ES-I3 (cell line): Measurements from ENCODE around the gene CMTM1.

Experiments
- H3K36me3 ChIP-seq: 2 replicates; pipeline ENCODE4 v1.6.1; 2013; ENCODE audit warnings: mild to moderate bottlenecking, low read length, control low read depth, moderate library complexity; ENCODE audit not compliant: insufficient read depth
- H3K4me1 ChIP-seq: 2 replicates; pipeline ENCODE4 v1.6.1; 2013; ENCODE audit warnings: mild to moderate bottlenecking, control low read depth, low read length; ENCODE audit not compliant: insufficient read depth
- H3K9ac ChIP-seq: 2 replicates; pipeline ENCODE4 v1.6.1; 2013; ENCODE audit warnings: low read depth, mild to moderate bottlenecking, low read length, moderate library complexity
- H3K9me3 ChIP-seq: 2 replicates; pipeline ENCODE4 v1.6.1; 2013; ENCODE audit warnings: mild to moderate bottlenecking, low read length, moderate library complexity; ENCODE audit not compliant: control insufficient read depth, insufficient read depth

CMTM1 gene

DNA sequence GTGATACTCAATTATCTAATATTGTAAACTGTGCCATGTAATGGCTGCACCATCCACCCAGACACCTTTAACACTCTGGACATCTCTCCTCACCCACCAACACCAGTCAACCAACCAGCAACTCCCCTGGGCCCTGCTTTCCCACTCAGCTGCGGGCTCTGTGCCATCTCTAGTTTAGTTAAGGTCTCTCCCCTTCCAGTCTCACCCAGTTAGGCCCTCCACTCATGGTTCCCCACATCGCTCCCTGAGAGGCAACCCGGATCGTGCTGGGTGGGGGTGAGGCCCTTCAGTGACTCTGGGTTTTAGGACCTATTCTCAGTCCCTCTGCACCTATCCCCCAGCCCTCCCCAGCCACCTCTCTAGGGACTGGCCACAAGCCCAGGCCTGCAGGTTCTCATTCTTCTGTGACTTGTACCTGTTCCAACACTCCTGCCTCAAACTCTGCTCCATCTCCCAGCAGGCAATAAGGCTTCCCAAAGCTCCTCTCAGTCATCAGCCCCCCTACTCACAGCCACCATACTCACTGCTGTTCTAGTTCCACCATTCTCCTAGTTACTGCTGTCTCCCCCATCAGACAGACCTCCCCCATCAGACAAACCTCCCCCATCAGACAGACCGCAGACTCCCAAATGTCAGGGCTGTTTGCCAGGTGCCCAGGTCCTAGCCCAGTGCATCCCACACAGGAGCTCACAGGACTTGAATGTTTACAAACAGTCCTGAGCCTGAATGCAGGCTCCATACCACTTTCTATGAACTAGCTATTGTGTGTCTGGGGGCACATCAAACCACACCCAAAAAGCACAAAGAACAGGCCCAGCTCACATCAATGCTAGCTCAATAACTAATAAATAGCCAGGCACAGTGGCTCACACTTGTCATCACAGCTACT is 18.9 kb upstream of the CMTM1 start:
- H3K36me3 ChIP-seq, result no peaks in the 10 kb centered on the region
- H3K4me1 ChIP-seq, result peaks cover 7% of the 10 kb centered on the region; the same call in 1 of the 2 replicates
- no peak overlapping the region for H3K9ac ChIP-seq
- H3K9me3 ChIP-seq, result no peaks in the 10 kb centered on the region

DNA sequence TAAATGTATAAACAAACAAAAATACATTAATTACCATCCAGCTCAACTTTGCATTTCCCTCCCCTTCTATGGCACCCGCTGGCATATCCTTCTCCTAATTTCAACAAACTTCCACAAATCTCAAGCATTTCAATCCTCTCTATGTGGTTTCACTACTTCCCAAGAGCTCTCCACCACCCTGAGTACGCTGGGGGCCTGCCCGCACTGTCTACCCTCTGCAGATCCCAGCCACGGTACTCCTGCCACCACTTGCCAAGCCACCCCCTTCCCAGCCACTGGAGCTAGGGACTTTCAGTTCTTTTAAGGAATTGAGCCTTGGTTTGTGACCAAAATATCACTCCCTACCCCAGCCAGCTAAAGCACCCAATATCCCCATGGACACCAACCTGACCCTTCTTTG is 18.2 kb upstream of the CMTM1 start:
- no peaks in the 10 kb centered on the region for H3K9me3 ChIP-seq
- peaks cover 7% of the 10 kb centered on the region; the same call in 1 of the 2 replicates for H3K4me1 ChIP-seq
- no peak overlapping the region for H3K9ac ChIP-seq
- H3K36me3 ChIP-seq, result no peaks in the 10 kb centered on the region

DNA sequence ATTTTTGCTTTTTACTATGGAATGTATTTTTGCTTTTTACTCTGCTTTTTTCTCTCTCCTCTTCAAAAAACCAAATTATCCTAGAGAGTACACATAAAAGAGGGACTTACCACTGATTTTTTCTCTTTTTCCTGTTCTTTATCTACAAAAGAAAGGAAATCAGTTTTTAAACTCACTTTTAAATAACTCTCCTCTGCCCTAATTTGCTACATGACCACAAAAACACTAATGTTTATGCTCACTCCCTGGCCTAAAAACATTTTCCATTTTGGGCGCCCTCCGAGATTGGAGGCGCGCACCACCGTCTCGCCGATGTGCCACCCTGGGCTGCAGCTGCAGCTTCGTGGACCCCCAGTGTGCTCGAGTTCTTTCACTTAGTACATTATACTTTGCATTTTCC is 17.4 kb upstream of the CMTM1 start:
- Histone ChIP-seq H3K36me3 (no peaks in the 10 kb centered on the region), H3K9me3 (no peaks in the 10 kb centered on the region), H3K9ac (peak overlapping the region; percentile 82), H3K4me1 (peaks cover 7% of the 10 kb centered on the region; the same call in 1 of the 2 replicates)

DNA sequence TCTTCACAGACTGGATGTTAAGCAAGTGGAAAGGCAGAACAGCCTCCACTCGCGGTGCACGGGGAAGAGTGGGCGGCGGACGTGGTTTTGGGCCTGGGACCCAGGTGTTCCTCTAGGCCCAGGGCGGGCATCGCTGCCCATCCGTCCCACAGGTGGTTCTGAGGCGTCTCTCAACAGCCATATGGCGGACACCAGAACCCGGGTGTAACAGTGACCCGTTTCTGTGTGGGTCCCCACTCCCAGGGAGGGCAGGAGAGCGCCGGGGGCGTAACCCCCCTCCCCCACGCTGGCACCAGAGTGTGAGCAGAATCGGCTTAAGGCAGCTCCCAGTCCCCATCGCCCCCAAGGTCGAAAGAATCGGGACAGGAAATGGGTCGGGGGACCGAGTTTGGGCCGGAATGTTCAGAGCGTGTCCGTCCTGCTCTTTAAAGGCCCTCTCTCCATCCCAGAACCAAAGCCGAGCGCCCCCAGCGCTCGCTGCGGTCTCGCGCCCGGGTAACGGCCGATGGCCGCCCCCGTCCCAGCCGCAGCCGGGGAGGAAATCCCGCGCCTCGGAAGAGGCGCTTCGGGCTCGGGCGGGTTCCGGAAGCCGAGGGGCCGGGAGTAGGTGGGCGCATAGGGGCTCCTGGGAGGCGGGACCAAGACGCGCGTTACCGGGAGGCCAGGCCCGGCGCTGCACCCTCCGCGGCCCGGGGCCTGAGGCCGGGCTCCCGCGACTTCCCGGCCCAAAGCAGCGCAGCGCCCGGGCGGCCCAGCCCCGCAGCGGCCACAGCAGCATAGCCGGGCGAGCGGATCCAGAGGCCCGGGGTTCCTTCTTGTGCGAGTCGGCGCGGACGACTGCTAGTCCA is 16.7 kb upstream of the CMTM1 start, which contains the start of gene TK2:
TSS of gene TK2 (minus strand) at position 839 of the 848 bp plus-strand sequence. CDS start at position 778, 61 bp downstream.
- H3K9me3 ChIP-seq, result no peaks in the 10 kb centered on the region
- peaks cover 7% of the 10 kb centered on the region; the same call in 1 of the 2 replicates for H3K4me1 ChIP-seq
- no peaks in the 10 kb centered on the region for H3K36me3 ChIP-seq
- H3K9ac ChIP-seq, result peak within 1 kb of the TSS; percentile 82

GRCh38 chr16:66551348-66551759 is 14.9 kb upstream of the CMTM1 start:
- peaks cover 7% of the 10 kb centered on the region; the same call in 1 of the 2 replicates for H3K4me1 ChIP-seq
- no peaks in the 10 kb centered on the region for H3K9me3 ChIP-seq
- no peak overlapping the region for H3K9ac ChIP-seq
- H3K36me3 ChIP-seq, result no peaks in the 10 kb centered on the region

- H3K4me1 ChIP-seq, result peaks cover 7% of the 10 kb centered on the region; the same call in 1 of the 2 replicates
- H3K9ac ChIP-seq, result peak overlapping the region; percentile 58
Observed at GRCh38 chr16:66551788-66552285, 14.4 kb upstream of the CMTM1 start.

GRCh38 chr16:66552286-66553177 is 13.7 kb upstream of the CMTM1 start, which contains the start of gene CKLF:
Gene CKLF, plus strand, starts transcription at chr16:66552576. Its CDS starts 140 bp downstream, at chr16:66552716.
- Histone ChIP-seq H3K9me3 (no peaks in the 10 kb centered on the region), H3K36me3 (no peaks in the 10 kb centered on the region), H3K9ac (peak within 1 kb of the TSS; percentile 58), H3K4me1 (peaks cover 7% of the 10 kb centered on the region; the same call in 1 of the 2 replicates)

More at GRCh38 chr16:66551788-66552285, 14.4 kb upstream of the CMTM1 start:
- H3K9me3 ChIP-seq, result no peaks in the 10 kb centered on the region
- no peaks in the 10 kb centered on the region for H3K36me3 ChIP-seq

GRCh38 chr16:66553223-66553622 is 13.0 kb upstream of the CMTM1 start:
- Histone ChIP-seq H3K36me3 (peaks cover 3% of the 10 kb centered on the region; the same call in 1 of the 2 replicates), H3K9me3 (no peaks in the 10 kb centered on the region), H3K9ac (peak overlapping the region; percentile 58; the same call in 1 of the 2 replicates), H3K4me1 (peaks cover 7% of the 10 kb centered on the region; the same call in 1 of the 2 replicates)

- no peaks in the 10 kb centered on the region for H3K9me3 ChIP-seq
- peaks cover 3% of the 10 kb centered on the region; the same call in 1 of the 2 replicates for H3K36me3 ChIP-seq
- H3K4me1 ChIP-seq, result peaks cover 7% of the 10 kb centered on the region; the same call in 1 of the 2 replicates
- no peak overlapping the region for H3K9ac ChIP-seq
Observed at GRCh38 chr16:66554021-66554420, 12.2 kb upstream of the CMTM1 start.

DNA sequence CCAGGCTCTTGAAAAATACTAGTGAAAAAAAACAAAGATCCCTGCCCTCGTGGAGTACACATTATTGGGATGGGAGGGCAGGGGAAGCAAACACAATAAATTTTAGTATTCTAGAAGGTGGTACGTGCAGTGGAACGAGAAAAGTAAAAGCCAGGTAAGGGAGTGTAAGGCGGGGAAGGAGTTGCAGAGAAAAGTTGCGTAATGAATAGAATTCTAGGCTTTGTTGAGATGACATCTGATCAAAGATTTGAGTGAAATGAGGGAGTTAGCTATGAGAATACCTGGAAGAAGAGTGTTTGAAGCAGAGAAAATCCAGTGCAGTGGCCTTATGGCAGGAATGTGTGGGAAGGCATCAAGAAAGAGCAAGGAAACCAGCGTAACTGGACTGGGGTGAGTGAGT is 11.7 kb upstream of the CMTM1 start:
- Histone ChIP-seq H3K4me1 (peaks cover 7% of the 10 kb centered on the region; the same call in 1 of the 2 replicates), H3K9ac (no peak overlapping the region), H3K36me3 (peaks cover 3% of the 10 kb centered on the region; the same call in 1 of the 2 replicates), H3K9me3 (no peaks in the 10 kb centered on the region)

- peaks cover 3% of the 10 kb centered on the region; the same call in 1 of the 2 replicates for H3K36me3 ChIP-seq
Observed at GRCh38 chr16:66560107-66560506, 6.1 kb upstream of the CMTM1 start.

DNA sequence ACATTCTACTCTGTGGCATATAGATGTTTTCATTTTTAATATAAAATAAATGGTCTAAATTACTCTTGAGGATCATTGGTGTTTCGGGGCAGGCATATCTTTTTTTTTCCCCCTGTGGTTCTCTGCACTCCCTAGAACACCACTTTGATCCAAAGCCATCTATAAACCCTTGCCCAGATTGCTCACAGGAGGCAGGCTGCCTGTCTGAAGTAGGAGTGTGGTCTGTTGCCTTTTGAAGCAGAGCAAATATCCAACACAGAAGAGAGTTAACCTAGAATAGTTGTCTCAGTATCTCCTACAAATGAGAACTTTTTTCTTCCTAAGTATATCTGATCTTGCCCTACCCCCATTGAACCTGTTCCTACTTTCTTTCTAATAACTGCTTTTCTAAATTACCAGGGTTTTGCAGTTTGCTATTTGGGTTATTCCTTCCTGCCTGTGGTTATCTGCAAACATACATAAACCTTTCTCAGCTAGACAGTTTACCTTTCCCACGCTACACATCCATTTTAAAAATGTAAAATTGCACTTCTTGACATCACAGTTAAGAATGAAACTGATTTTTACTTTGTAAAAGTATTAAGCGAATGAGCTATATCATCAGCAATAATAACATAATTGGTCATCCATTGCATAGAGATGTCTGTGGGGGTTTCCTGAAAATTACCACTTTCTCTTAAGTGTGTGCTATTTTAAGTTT is 4.7 kb upstream of the CMTM1 start:
- Histone ChIP-seq H3K36me3 (peaks cover 3% of the 10 kb centered on the region; the same call in 1 of the 2 replicates), H3K9ac (no peak overlapping the region), H3K4me1 (no peaks in the 10 kb centered on the region), H3K9me3 (no peaks in the 10 kb centered on the region)

More at GRCh38 chr16:66560107-66560506, 6.1 kb upstream of the CMTM1 start:
- Histone ChIP-seq H3K9ac (no peak overlapping the region), H3K9me3 (no peaks in the 10 kb centered on the region), H3K4me1 (no peaks in the 10 kb centered on the region)
